Measurements from ENCODE around the gene ATP13A4.

Gene ATP13A4

GRCh38 chr3:193554811-193555210 lies at the start of gene ATP13A4:
Gene ATP13A4, minus strand, starts transcription at chr3:193554895. Its CDS starts 96 bp downstream, at chr3:193554799.
- DNase-seq: no peak

GRCh38 chr3:193599393-193599792 lies 44.7 kb upstream of the ATP13A4 start:
- no peak for DNase-seq

- no peak for DNase-seq
These were observed 43.5 kb upstream of the ATP13A4 start for GRCh38 chr3:193598202-193598601.

- DNase-seq: no peak
These were observed 41.3 kb upstream of the ATP13A4 start for GRCh38 chr3:193595939-193596487.

GRCh38 chr3:193594946-193595689 lies 40.4 kb upstream of the ATP13A4 start:
- DNase-seq: no peak

- DNase-seq: peak in 1 of 4 experiments; percentile 5
These were observed 39.0 kb upstream of the ATP13A4 start for GRCh38 chr3:193593668-193594030.

- DNase-seq: peak; percentile 54 to 73 (median 70)
These were observed 38.4 kb upstream of the ATP13A4 start, which contains the start of gene OPA1 for GRCh38 chr3:193592841-193593667. Gene OPA1, plus strand, starts transcription at chr3:193593208. Its CDS starts 170 bp downstream, at chr3:193593378.

GRCh38 chr3:193590088-193590856 lies 35.6 kb upstream of the ATP13A4 start:
- no peak for DNase-seq

- no peak for DNase-seq
These were observed 34.9 kb upstream of the ATP13A4 start for GRCh38 chr3:193589616-193590015.

GRCh38 chr3:193589129-193589528 lies 34.4 kb upstream of the ATP13A4 start:
- DNase-seq: no peak

- DNase-seq: no peak
These were observed 31.8 kb upstream of the ATP13A4 start for GRCh38 chr3:193586526-193586925.

- DNase-seq: no peak
These were observed 30.8 kb upstream of the ATP13A4 start for GRCh38 chr3:193585530-193585929.

GRCh38 chr3:193574488-193575070 lies 19.9 kb upstream of the ATP13A4 start:
- no peak for DNase-seq

GRCh38 chr3:193573403-193574191 lies 18.9 kb upstream of the ATP13A4 start:
- DNase-seq: no peak

GRCh38 chr3:193572426-193572908 lies 17.8 kb upstream of the ATP13A4 start:
- no peak for DNase-seq

GRCh38 chr3:193569119-193569518 lies 14.4 kb upstream of the ATP13A4 start:
- no peak for DNase-seq

GRCh38 chr3:193564012-193564411 lies 9.3 kb upstream of the ATP13A4 start:
- DNase-seq: no peak

GRCh38 chr3:193563426-193563825 lies 8.7 kb upstream of the ATP13A4 start:
- no peak for DNase-seq

- DNase-seq: no peak
These were observed 6.2 kb upstream of the ATP13A4 start for GRCh38 chr3:193560870-193561269.

- DNase-seq: no peak
These were observed 5.4 kb upstream of the ATP13A4 start for GRCh38 chr3:193560091-193560490.

GRCh38 chr3:193559100-193559499 lies 4.4 kb upstream of the ATP13A4 start:
- DNase-seq: no peak

GRCh38 chr3:193556841-193557240 lies 2.1 kb upstream of the ATP13A4 start:
- no peak for DNase-seq

Measured in activated naive CD4-positive, alpha-beta T cell (primary cell).